ENCODE measurements around the gene TSPAN3. TPM values are rescaled to one million over a fixed set of nuclear protein-coding genes. Genes with fewer than 3 reads are reported as not detected.

The TSPAN3 gene
- total RNA-seq, 4 donors from 2014 or later = 92.2 to 165 (median 131) TPM

GRCh38 chr15:77104155-77104554 is 33.2 kb upstream of the TSPAN3 start:
- 81% methylated on average over 3 of the region's 3 CpGs for WGBS
- Histone ChIP-seq H3K36me3 (no peaks in the 10 kb centered on the region), H3K27me3 (no peaks in the 10 kb centered on the region), H3K9me3 (no peaks in the 10 kb centered on the region), H3K4me3 (no peak overlapping the region), H3K27ac (replicated peaks in 1 of 4) (no peak overlapping the region), H3K4me1 (peaks cover 14 to 28% (median 17%) of the 10 kb centered on the region in 4 donors)
- intact Hi-C loops (cut with DNase I) = no loop called here
- TF ChIP-seq CTCF (IDR thresholded peaks at IDR 0.05) = no peak
- no peak for TF ChIP-seq POLR2AphosphoS5 (IDR thresholded peaks at IDR 0.05)
- TF ChIP-seq EP300 (IDR thresholded peaks at IDR 0.05) = no peak
- no peak for TF ChIP-seq POLR2A (IDR thresholded peaks at IDR 0.05; ENCODE audit: low read depth)
- no peak for DNase-seq (ENCODE audit: extremely low spot score)

GRCh38 chr15:77099741-77100463 is 29.0 kb upstream of the TSPAN3 start:
- Histone ChIP-seq H3K4me3 (no peak overlapping the region), H3K27me3 (peaks cover 0 to 6% (median 0%) of the 10 kb centered on the region in 4 donors), H3K4me1 (peaks cover 0 to 10% (median 1%) of the 10 kb centered on the region in 4 donors), H3K36me3 (no peaks in the 10 kb centered on the region), H3K9me3 (no peaks in the 10 kb centered on the region), H3K27ac (replicated peaks in 1 of 4) (no peak overlapping the region)
- intact Hi-C loops (cut with DNase I) = no loop called here
- no peak for DNase-seq (ENCODE audit: extremely low spot score)
- TF ChIP-seq POLR2A (IDR thresholded peaks at IDR 0.05; ENCODE audit: low read depth) (no peak), CTCF (IDR thresholded peaks at IDR 0.05) (no peak), POLR2AphosphoS5 (IDR thresholded peaks at IDR 0.05) (no peak), EP300 (IDR thresholded peaks at IDR 0.05) (no peak)
- WGBS = 90% methylated on average over 2 of the region's 4 CpGs

GRCh38 chr15:77098572-77098971 is 27.7 kb upstream of the TSPAN3 start:
- intact Hi-C loops (cut with DNase I) = no loop called here

GRCh38 chr15:77097921-77098320 is 27.0 kb upstream of the TSPAN3 start:
- Histone ChIP-seq H3K27ac (replicated peaks in 1 of 4) (no peak overlapping the region), H3K36me3 (no peaks in the 10 kb centered on the region), H3K4me3 (no peak overlapping the region), H3K9me3 (no peaks in the 10 kb centered on the region), H3K4me1 (no peaks in the 10 kb centered on the region), H3K27me3 (peaks cover 0 to 6% (median 0%) of the 10 kb centered on the region in 4 donors)
- DNase-seq (ENCODE audit: extremely low spot score) = no peak
- WGBS = 81% methylated on average over 4 of the region's 5 CpGs
- intact Hi-C loops (cut with DNase I) = no loop called here
- TF ChIP-seq EP300 (IDR thresholded peaks at IDR 0.05) (no peak), POLR2A (IDR thresholded peaks at IDR 0.05; ENCODE audit: low read depth) (no peak), POLR2AphosphoS5 (IDR thresholded peaks at IDR 0.05) (no peak), CTCF (IDR thresholded peaks at IDR 0.05) (no peak)

More at GRCh38 chr15:77098572-77098971, 27.7 kb upstream of the TSPAN3 start:
- WGBS = 93% methylated on average over 4 of the region's 4 CpGs
- no peak for TF ChIP-seq EP300 (IDR thresholded peaks at IDR 0.05)
- no peak for TF ChIP-seq POLR2A (IDR thresholded peaks at IDR 0.05; ENCODE audit: low read depth)
- no peak for TF ChIP-seq CTCF (IDR thresholded peaks at IDR 0.05)
- no peak for TF ChIP-seq POLR2AphosphoS5 (IDR thresholded peaks at IDR 0.05)
- Histone ChIP-seq H3K27ac (replicated peaks in 1 of 4) (no peak overlapping the region), H3K4me1 (no peaks in the 10 kb centered on the region), H3K36me3 (no peaks in the 10 kb centered on the region), H3K27me3 (peaks cover 0 to 6% (median 0%) of the 10 kb centered on the region in 4 donors), H3K9me3 (no peaks in the 10 kb centered on the region), H3K4me3 (no peak overlapping the region)
- no peak for DNase-seq (ENCODE audit: extremely low spot score)

All from esophagus muscularis mucosa (tissue), 4 donors.